Mucosa of descending colon (tissue), 3 donors: Measurements from ENCODE around the gene SLC8A3. TPM values are rescaled to one million over a fixed set of nuclear protein-coding genes. Genes with fewer than 3 reads are reported as not detected.

Experiments used
- ATAC-seq: fragments of 200-7000 bp; cut with Tn5 transposase; one replicate; pipeline ENCODE4 v1.9.1; 2020; ENCODE audit warnings: mild to moderate bottlenecking, moderate library complexity
- DNase-seq, 3 donors: peaks; one replicate each; pipeline ENCODE4 v3.0.0-alpha.2; 2020
- H3K36me3 ChIP-seq: fragments of 200-600 bp; one replicate; pipeline ENCODE4 v1.8.0; 2021; ENCODE audit warnings: low read depth, mild to moderate bottlenecking
- H3K4me1 ChIP-seq: fragments of 200-600 bp; one replicate; pipeline ENCODE4 v1.8.0; 2021; ENCODE audit warnings: low read depth, mild to moderate bottlenecking
- H3K4me3 ChIP-seq: fragments of 200-600 bp; one replicate; pipeline ENCODE4 v1.8.0; 2021; ENCODE audit warnings: mild to moderate bottlenecking
- H3K9me3 ChIP-seq: fragments of 200-600 bp; one replicate; pipeline ENCODE4 v1.8.0; 2021; ENCODE audit warnings: mild to moderate bottlenecking
- CTCF ChIP-seq: fragments of 200-600 bp; IDR thresholded peaks from one replicate; pipeline ENCODE4 v1.8.0; 2022; ENCODE audit warnings: antibody characterized with exemption, mild to moderate bottlenecking
- intact Hi-C, 2 donors: fragments of 100-400 bp; cut with DNase I in 1 of 2; cut with micrococcal nuclease in 1 of 2; formaldehyde crosslinking; loops; one replicate each; pipeline versions ENCODE4 v1.11.0 to v1.11.1; 2022; cut with DNase I, micrococcal nuclease
- total RNA-seq, 3 donors: library from RNA; stranded (reverse); fragmentation: NEBNext Ultra II Directional in 2 of 3; extraction: Animal tissue kit (Norgen Biotek cat#: 25700) in 2 of 3; gene quantifications; one replicate each; pipeline versions ENCODE4 v1.2.1 to v1.2.4, GENCODE V29; 2021 to 2023
- donor health status: DM: no; HTN: no; CAD: no; lungs with moderate emphysema.
- donor health status: DM: no; HTN: no; CAD: no.
- donor health status: DM: no; HTN: yes; CAD: no.

SLC8A3 gene
- total RNA-seq, 3 donors from 2014 or later: 0.41 to 1.2 (median 0.67) TPM

GRCh38 chr14:70193396-70193795, 4.6 kb upstream of the SLC8A3 start:
- H3K9me3 ChIP-seq: no peaks in the 10 kb centered on the region
- ATAC-seq (no peak), DNase-seq (no peak)
- no peak for TF ChIP-seq CTCF
- intact Hi-C loops: no loop called here
- no peaks in the 10 kb centered on the region for H3K4me1 ChIP-seq
- H3K36me3 ChIP-seq: no peaks in the 10 kb centered on the region
- no peak overlapping the region for H3K4me3 ChIP-seq

- intact Hi-C loops: no loop called here
- no peak for TF ChIP-seq CTCF
- no peaks in the 10 kb centered on the region for H3K36me3 ChIP-seq
- H3K4me3 ChIP-seq: no peak overlapping the region
- ATAC-seq: peak; percentile 19
- no peaks in the 10 kb centered on the region for H3K9me3 ChIP-seq
- no peak for DNase-seq
- peaks cover 4% of the 10 kb centered on the region for H3K4me1 ChIP-seq
These were observed 4.2 kb upstream of the SLC8A3 start for GRCh38 chr14:70192915-70193314.

- ATAC-seq (no peak), DNase-seq (no peak)
- Histone ChIP-seq H3K9me3 (no peaks in the 10 kb centered on the region), H3K4me1 (peaks cover 4% of the 10 kb centered on the region), H3K4me3 (no peak overlapping the region), H3K36me3 (no peaks in the 10 kb centered on the region)
- no peak for TF ChIP-seq CTCF
- intact Hi-C loops: no loop called here
These were observed 1.4 kb upstream of the SLC8A3 start for GRCh38 chr14:70190156-70190555.

GRCh38 chr14:70189456-70190077, 816 bp upstream of the SLC8A3 start:
- Histone ChIP-seq H3K4me3 (no peak overlapping the region), H3K36me3 (no peaks in the 10 kb centered on the region), H3K4me1 (peaks cover 4% of the 10 kb centered on the region), H3K9me3 (no peaks in the 10 kb centered on the region)
- ATAC-seq: no peak
- DNase-seq: no peak
- TF ChIP-seq CTCF: no peak
- intact Hi-C loops: no loop called here

- H3K9me3 ChIP-seq: no peaks in the 10 kb centered on the region
- peaks cover 4% of the 10 kb centered on the region for H3K4me1 ChIP-seq
- DNase-seq: no peak
- no peak for TF ChIP-seq CTCF
- H3K36me3 ChIP-seq: no peaks in the 10 kb centered on the region
- intact Hi-C loops: no loop called here
- no peak for ATAC-seq
- H3K4me3 ChIP-seq: no peak overlapping the region
These were observed 461 bp downstream of the SLC8A3 start for GRCh38 chr14:70188322-70188658.

GRCh38 chr14:70186900-70187451, 1.8 kb downstream of the SLC8A3 start:
- no peak overlapping the region for H3K4me3 ChIP-seq
- no peak for TF ChIP-seq CTCF
- no peaks in the 10 kb centered on the region for H3K9me3 ChIP-seq
- peak in 2 of 3 donors; percentile 4 to 49 for DNase-seq
- H3K4me1 ChIP-seq: peaks cover 4% of the 10 kb centered on the region
- intact Hi-C loops: no loop called here
- no peaks in the 10 kb centered on the region for H3K36me3 ChIP-seq
- ATAC-seq: no peak
